ENCODE results near the gene SLC17A8.

- no peak for TF ChIP-seq EZH2 (IDR thresholded peaks at IDR 0.05; ENCODE audit: borderline replicate concordance, low read depth, low read length, severe bottlenecking)
- TF ChIP-seq, protein P1, sequence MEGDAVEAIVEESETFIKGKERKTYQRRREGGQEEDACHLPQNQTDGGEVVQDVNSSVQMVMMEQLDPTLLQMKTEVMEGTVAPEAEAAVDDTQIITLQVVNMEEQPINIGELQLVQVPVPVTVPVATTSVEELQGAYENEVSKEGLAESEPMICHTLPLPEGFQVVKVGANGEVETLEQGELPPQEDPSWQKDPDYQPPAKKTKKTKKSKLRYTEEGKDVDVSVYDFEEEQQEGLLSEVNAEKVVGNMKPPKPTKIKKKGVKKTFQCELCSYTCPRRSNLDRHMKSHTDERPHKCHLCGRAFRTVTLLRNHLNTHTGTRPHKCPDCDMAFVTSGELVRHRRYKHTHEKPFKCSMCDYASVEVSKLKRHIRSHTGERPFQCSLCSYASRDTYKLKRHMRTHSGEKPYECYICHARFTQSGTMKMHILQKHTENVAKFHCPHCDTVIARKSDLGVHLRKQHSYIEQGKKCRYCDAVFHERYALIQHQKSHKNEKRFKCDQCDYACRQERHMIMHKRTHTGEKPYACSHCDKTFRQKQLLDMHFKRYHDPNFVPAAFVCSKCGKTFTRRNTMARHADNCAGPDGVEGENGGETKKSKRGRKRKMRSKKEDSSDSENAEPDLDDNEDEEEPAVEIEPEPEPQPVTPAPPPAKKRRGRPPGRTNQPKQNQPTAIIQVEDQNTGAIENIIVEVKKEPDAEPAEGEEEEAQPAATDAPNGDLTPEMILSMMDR (IDR thresholded peaks at IDR 0.05; ENCODE audit: extremely low read depth in 1 of 2, insufficient read depth in 1 of 2, low read depth in 1 of 2, low read length in 2 of 2), result no peak
- no peak for TF ChIP-seq POLR2A (IDR thresholded peaks at IDR 0.05; ENCODE audit: low read depth, low read length)
- TF ChIP-seq JUN (IDR thresholded peaks at IDR 0.05; ENCODE audit: borderline replicate concordance, insufficient read depth, insufficient read length, low read depth), result no peak
- TF ChIP-seq POLR2AphosphoS5 (IDR thresholded peaks at IDR 0.05; ENCODE audit: insufficient read depth, low read depth, low read length), result no peak
- no peak for TF ChIP-seq MYC (IDR thresholded peaks at IDR 0.05; ENCODE audit: low read depth, low read length)
- TF ChIP-seq, protein P2, sequence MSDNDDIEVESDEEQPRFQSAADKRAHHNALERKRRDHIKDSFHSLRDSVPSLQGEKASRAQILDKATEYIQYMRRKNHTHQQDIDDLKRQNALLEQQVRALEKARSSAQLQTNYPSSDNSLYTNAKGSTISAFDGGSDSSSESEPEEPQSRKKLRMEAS (IDR thresholded peaks at IDR 0.05; ENCODE audit: insufficient read depth, insufficient read length), result no peak
- TF ChIP-seq FOS (IDR thresholded peaks at IDR 0.05; ENCODE audit: borderline replicate concordance, insufficient read depth, low read length), result no peak
- no peak for TF ChIP-seq GATA2 (IDR thresholded peaks at IDR 0.05; ENCODE audit: insufficient read depth, insufficient read length, low read depth, low read length)
Measured at GRCh38 chr12:100337727-100338126, 19.1 kb upstream of the SLC17A8 start.

Data from endothelial cell of umbilical vein (primary cell).